ELF-1 (cell line): ENCODE measurements around the gene VWF.
"Not testable (repeated sequence)": the region's sequence is repeated elsewhere in the genome, so short reads cannot be mapped to it uniquely, and the experiment has no call there.

Source experiments
- DNase-seq: peaks from one replicate; pipeline ENCODE4 v3.0.0-alpha.2; 2016; ENCODE audit warnings: low read depth, low spot score

Gene VWF

GRCh38 chr12:6124411-6125309 is at the start of gene VWF:
Gene VWF (minus strand): TSS chr12:6124670. CDS start chr12:6123196, 1,474 bp downstream.
- DNase-seq: peak; percentile 66

GRCh38 chr12:6172862-6173261 is 48.4 kb upstream of the VWF start:
- no peak for DNase-seq

- DNase-seq: no peak
Observed at GRCh38 chr12:6172086-6172485, 47.6 kb upstream of the VWF start.

GRCh38 chr12:6171409-6172015 is 47.0 kb upstream of the VWF start:
- DNase-seq: no peak

DNA sequence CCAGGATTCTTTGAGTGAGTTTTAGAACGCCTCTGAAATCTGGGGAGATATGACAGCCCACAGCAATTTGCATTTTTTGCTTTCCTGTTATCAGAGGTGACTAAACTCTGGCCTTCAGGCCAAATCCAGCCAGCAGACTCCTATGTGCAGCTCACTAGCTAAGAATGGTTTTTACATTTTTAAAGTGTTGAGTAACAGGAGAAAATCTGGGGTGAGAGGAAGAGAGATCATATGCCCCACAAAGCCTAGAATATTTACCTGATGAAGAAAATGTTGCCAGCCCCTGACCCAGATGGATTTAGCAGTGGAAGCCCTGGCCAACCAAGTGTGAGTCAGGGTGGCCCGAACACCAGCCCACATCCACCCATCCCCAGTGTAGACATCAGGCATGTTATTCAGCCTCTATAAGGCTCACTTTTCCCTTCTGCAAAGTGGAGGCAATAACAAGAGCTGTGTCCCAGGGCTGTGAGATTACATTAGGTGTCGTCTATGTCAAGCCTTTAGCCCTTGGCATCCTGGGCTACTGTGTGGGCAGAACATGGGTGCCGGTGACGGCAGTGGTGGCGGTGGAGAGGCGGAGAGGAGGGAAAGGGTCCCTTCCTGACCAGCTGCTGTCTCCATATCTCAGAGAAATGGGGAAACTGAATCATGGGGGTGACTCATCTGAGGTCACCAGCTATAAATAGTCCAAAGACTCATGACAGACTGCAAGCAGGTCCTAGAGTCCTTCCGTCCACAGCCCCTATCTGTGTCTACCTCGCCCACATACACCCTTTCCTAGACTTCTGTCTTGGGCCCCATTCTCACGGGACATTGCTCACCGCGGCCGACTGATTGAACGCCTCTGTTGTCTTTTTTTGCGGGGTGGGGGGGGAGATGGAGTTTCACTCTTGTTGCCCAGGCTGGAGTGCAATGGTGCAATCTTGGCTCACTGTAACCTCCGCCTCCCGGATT is 43.1 kb upstream of the VWF start:
- DNase-seq: no peak

GRCh38 chr12:6166808-6167207 is 42.3 kb upstream of the VWF start:
- no peak for DNase-seq

DNA sequence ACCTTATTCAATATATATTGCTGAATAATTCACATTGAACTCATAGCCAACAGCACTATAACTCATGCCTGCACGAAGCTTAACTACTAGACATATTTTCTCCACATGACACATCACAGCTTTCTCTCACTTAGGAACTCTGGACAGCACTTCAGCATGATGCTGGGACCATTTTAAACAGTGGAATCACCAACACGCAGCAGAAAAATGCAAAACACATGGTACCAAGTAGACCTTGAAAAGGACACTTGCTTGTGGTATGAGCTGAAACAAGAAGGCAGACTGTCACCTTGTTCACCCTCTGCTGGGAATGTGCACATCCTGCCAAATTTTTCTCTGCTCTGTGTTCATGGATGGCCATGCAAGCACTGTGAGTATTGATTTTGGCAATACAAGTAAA is 40.9 kb upstream of the VWF start:
- DNase-seq: no peak

DNA sequence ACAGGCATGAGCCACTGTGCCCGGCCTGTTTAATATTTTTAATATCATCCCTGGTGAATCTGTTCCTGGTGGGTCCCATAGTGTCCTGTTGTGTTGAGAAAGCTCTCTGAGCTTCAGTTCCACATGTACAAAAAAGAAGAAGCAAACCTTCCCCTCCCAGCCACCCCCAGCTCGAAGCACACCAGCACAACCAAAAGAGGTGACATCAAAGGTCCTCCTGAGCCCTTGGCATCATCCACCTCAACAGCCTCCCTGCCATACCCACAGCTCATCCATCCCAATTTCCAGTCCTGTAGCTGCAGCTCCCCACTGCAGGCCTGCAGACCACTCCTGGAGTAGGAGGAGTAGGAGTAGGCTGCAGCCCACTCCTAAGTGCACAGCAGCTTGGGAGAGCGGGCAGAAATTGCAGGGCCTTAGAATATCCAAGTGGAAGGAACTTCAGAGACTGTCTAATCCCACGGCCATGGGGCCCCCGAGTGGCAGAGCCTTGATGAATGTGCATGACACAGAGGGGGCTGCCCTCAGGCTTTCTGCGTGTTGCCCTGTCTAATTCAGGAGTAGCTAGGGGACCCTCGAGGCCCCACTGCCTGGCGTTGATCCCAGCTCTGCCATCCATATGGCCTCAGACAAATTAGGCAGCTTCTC is 39.1 kb upstream of the VWF start:
- no peak for DNase-seq

DNA sequence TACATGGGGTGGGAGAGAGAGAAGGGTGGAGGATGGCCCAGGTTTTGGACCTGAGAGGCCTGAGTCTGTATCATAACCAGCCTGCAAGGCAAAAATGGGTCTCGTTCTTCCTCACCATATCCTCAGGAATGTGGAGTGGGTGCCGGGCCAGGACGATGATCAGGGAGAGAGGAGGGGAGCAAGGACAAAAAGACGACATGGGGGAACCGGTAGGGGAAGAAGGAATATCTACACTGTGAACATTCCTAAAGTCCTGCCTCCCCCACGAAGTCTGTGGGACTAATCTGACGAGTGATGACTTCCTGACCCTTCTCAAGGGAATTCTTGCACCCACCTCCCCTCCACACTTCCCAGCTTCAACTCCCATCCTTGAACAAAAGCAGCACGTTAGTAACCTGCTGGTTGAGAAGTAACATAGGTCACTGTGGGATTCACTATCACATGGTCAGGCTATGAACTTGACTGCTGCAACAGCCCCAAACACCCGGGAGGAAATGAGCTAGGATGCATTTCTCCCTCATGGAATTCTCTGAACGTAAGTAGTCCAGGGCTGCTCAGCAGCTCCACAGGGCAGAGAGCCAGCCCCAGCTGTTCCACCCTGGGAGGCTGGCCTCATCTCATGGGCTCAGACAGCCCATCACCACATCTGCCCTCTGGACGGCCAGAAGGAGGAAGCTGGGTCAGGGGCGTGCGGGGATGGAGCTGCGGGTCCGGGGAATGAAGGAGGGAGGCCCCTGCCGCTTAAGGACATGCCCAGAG is 36.8 kb upstream of the VWF start:
- DNase-seq: no peak

- DNase-seq: not testable (repeated sequence)
Observed at GRCh38 chr12:6160049-6160649, 35.7 kb upstream of the VWF start.

- DNase-seq: not testable (repeated sequence)
Observed at GRCh38 chr12:6159166-6160011, 34.9 kb upstream of the VWF start.

DNA sequence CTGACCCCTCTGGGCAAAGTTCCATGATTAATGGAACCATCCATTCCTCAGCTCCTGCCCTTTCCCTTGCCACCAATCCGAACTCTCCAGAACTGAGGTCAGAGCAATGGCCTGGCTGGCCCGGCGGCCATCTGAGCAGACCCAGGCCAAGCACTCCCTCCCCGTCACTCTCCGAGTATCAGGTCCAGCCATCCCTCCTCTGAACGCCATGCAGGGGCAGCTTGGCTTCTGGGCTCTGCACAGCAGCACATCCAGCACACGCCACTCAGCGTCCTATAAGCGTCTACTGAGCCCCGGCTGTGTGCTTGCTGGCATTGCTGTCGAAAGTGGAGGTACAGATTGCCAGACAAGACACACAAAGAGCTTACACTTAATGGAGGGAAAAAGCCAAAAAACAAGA is 34.3 kb upstream of the VWF start:
- no peak for DNase-seq

GRCh38 chr12:6158255-6158654 is 33.8 kb upstream of the VWF start:
- DNase-seq: no peak

DNA sequence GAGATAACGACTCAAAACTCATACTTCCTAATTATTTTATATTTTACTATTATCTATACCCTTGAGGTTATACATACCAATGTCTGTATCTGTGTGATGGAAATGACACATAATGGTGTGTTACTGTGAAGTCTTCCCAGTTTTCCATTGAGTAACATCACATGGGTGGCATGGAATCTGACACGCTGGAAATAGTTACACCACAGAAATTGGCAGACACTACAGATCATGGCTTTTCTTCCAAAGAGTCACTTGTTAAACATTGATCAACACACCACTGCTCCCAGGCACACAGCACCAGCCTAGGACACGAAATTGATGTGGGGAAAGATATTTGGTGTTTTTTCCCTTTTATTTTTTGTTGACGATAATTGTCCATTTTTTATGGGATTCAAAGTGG is 33.0 kb upstream of the VWF start:
- no peak for DNase-seq

- peak; percentile 78 for DNase-seq
Observed at GRCh38 chr12:6154730-6155459, 30.4 kb upstream of the VWF start.

DNA sequence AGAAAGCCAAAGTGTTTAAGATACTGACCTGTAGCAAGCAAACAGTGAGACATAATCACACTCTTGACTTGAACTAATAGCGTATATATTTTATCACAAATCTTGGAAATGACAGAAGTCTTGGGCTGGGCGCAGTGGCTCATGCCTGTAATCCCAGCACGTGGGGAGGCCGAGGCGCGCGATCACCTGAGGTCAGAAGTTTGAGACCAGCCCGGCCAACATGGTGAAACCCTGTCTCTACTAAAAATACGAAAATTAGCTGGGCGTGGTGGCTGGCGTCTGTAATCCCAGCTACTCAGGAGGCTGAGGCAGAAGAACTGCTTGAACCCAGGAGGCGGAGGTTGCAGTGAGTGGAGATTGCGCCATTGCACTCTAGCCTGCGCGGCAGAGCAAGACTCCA is 24.3 kb upstream of the VWF start:
- DNase-seq: not testable (repeated sequence)

DNA sequence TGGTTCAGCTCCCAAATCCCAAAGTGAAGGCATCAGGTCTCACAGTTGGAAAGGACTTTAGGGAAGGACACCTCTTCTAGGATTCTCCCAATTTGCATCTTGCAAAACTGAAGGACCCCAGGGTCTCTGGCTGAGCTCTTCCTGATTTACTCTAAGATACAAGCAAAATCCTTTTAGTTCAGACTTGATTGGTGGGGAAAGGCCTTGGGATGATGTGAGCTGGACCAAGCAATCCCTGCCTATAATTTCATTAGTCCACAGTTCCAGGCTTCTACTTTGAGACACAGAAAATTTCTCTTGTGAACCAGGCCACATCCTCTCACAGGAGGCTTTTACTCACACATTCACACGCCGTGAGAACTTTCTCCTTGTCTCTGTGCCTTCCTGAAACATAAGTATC is 23.6 kb upstream of the VWF start:
- no peak for DNase-seq

- no peak for DNase-seq
Observed at GRCh38 chr12:6146951-6147350, 22.5 kb upstream of the VWF start.

- no peak for DNase-seq
Observed at GRCh38 chr12:6146509-6146908, 22.0 kb upstream of the VWF start.
